ENCODE data around the gene CAMTA1.

DNA sequence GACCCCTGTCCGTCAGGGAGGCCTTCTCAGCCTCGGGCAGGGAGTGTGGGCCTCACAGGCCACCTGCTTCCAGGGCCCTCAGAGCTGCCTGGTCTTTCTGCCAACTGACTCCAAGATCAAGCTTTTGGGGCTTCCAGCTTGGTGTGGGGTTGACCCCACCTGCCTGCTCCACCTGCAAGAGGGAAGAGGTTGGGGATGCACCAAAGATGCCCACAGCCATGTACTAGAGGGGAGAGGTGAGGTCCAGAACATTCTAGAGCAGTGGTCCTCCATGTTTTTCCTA lies 719.1 kb downstream of the CAMTA1 start:
- no peak for TF ChIP-seq CTCF (IDR thresholded peaks at IDR 0.05)
- no peak for TF ChIP-seq EZH2 (IDR thresholded peaks at IDR 0.05)
- no peak for TF ChIP-seq EZH2phosphoT487 (IDR thresholded peaks at IDR 0.05)

Data from neural progenitor cell (in vitro differentiated cells).